BLaER1 (cell line): ENCODE data around the gene MMEL1.
A peak's percentile ranks its signal among the peaks of the same experiment; 100 is the strongest.
"Not testable (repeated sequence)": the region's sequence is repeated elsewhere in the genome, so short reads cannot be mapped to it uniquely, and the experiment has no call there.

ENCODE experiments used
- H3K27ac ChIP-seq: shearing (Covaris generic); formaldehyde crosslinking; 2 replicates; pipeline ENCODE4 v1.8.1; 2022
- H3K27me3 ChIP-seq: shearing (Covaris generic); formaldehyde crosslinking; 2 replicates; pipeline ENCODE4 v1.8.1; 2022
- H3K36me3 ChIP-seq: shearing (Covaris generic); formaldehyde crosslinking; 2 replicates; pipeline ENCODE4 v1.8.1; 2022
- H3K4me1 ChIP-seq: shearing (Covaris generic); formaldehyde crosslinking; 2 replicates; pipeline ENCODE4 v1.8.1; 2022
- H3K4me2 ChIP-seq: shearing (Covaris generic); formaldehyde crosslinking; 2 replicates; pipeline ENCODE4 v1.8.1; 2022
- H3K4me3 ChIP-seq: shearing (Covaris generic); formaldehyde crosslinking; 2 replicates; pipeline ENCODE4 v1.8.1; 2022
- H3K9ac ChIP-seq: shearing (Covaris generic); formaldehyde crosslinking; 2 replicates; pipeline ENCODE4 v1.8.1; 2022
- H3K9me3 ChIP-seq: shearing (Covaris generic); formaldehyde crosslinking; 2 replicates; pipeline ENCODE4 v1.8.1; 2022
- H4K20me1 ChIP-seq: shearing (Covaris generic); formaldehyde crosslinking; 2 replicates; pipeline ENCODE4 v1.8.1; 2022
- Cebpa-rat ChIP-seq: shearing (Covaris generic); IDR thresholded peaks from 2 replicates; pipeline ENCODE4 v1.8.1; 2022

The MMEL1 gene

GRCh38 chr1:2557482-2558400 is 75.1 kb downstream of the MMEL1 start:
- no peak for TF ChIP-seq Cebpa-rat
- H3K9ac ChIP-seq, result peak overlapping the region; percentile 85; the same call in 1 of the 2 replicates
- H3K4me3 ChIP-seq, result peak overlapping the region; percentile 66
- no peaks in the 10 kb centered on the region for H3K36me3 ChIP-seq
- no peaks in the 10 kb centered on the region for H4K20me1 ChIP-seq
- H3K4me2 ChIP-seq, result peak overlapping the region; percentile 99
- peaks cover 89% of the 10 kb centered on the region for H3K4me1 ChIP-seq
- H3K27me3 ChIP-seq, result no peaks in the 10 kb centered on the region
- H3K9me3 ChIP-seq, result no peaks in the 10 kb centered on the region
- peak overlapping the region; percentile 92; the same call in 1 of the 2 replicates for H3K27ac ChIP-seq

GRCh38 chr1:2556678-2557481 is 75.9 kb downstream of the MMEL1 start:
- no peak for TF ChIP-seq Cebpa-rat
- Histone ChIP-seq H3K9me3 (no peaks in the 10 kb centered on the region), H3K9ac (peak overlapping the region; percentile 85), H3K36me3 (no peaks in the 10 kb centered on the region), H4K20me1 (no peaks in the 10 kb centered on the region), H3K4me1 (peaks cover 89% of the 10 kb centered on the region), H3K4me3 (peak overlapping the region; percentile 66), H3K27me3 (no peaks in the 10 kb centered on the region), H3K4me2 (peak overlapping the region; percentile 99), H3K27ac (peak overlapping the region; percentile 92)

GRCh38 chr1:2556277-2556677 is 76.5 kb downstream of the MMEL1 start, which contains the start of gene TNFRSF14:
TNFRSF14 (plus strand) TSS chr1:2556371; CDS start chr1:2556665, 294 bp downstream.
- no peak for TF ChIP-seq Cebpa-rat

GRCh38 chr1:2555634-2556276 is 77.1 kb downstream of the MMEL1 start:
- Histone ChIP-seq H3K9me3 (no peaks in the 10 kb centered on the region), H3K27ac (peak overlapping the region; percentile 92), H3K4me1 (peaks cover 89% of the 10 kb centered on the region), H3K4me2 (peak overlapping the region; percentile 99), H3K4me3 (peak overlapping the region; percentile 66), H3K36me3 (no peaks in the 10 kb centered on the region), H3K27me3 (no peaks in the 10 kb centered on the region), H3K9ac (peak overlapping the region; percentile 85), H4K20me1 (no peaks in the 10 kb centered on the region)
- no peak for TF ChIP-seq Cebpa-rat

More at GRCh38 chr1:2556277-2556677, 76.5 kb downstream of the MMEL1 start, which contains the start of gene TNFRSF14:
- peak within 1 kb of the TSS; percentile 85 for H3K9ac ChIP-seq
- peak within 1 kb of the TSS; percentile 99 for H3K4me2 ChIP-seq
- H4K20me1 ChIP-seq, result no peaks in the 10 kb centered on the region
- no peaks in the 10 kb centered on the region for H3K9me3 ChIP-seq
- peaks cover 89% of the 10 kb centered on the region for H3K4me1 ChIP-seq
- peak within 1 kb of the TSS; percentile 92 for H3K27ac ChIP-seq
- no peaks in the 10 kb centered on the region for H3K27me3 ChIP-seq
- peak within 1 kb of the TSS; percentile 66 for H3K4me3 ChIP-seq
- H3K36me3 ChIP-seq, result no peaks in the 10 kb centered on the region

GRCh38 chr1:2554621-2555387 is 78.0 kb downstream of the MMEL1 start:
- H3K9ac ChIP-seq, result peak overlapping the region; percentile 8; the same call in 1 of the 2 replicates
- peak overlapping the region; percentile 99 for H3K4me2 ChIP-seq

GRCh38 chr1:2553871-2554620 is 78.8 kb downstream of the MMEL1 start:
- no peaks in the 10 kb centered on the region for H3K9me3 ChIP-seq
- TF ChIP-seq Cebpa-rat, result no peak
- H3K4me2 ChIP-seq, result peak overlapping the region; percentile 99
- H3K36me3 ChIP-seq, result no peaks in the 10 kb centered on the region
- no peaks in the 10 kb centered on the region for H3K27me3 ChIP-seq
- H3K9ac ChIP-seq, result peak overlapping the region; percentile 8; the same call in 1 of the 2 replicates
- H4K20me1 ChIP-seq, result no peaks in the 10 kb centered on the region
- peaks cover 92% of the 10 kb centered on the region for H3K4me1 ChIP-seq
- no peak overlapping the region; the same call in 1 of the 2 replicates for H3K4me3 ChIP-seq
- H3K27ac ChIP-seq, result no peak overlapping the region

More at GRCh38 chr1:2554621-2555387, 78.0 kb downstream of the MMEL1 start:
- no peaks in the 10 kb centered on the region for H3K36me3 ChIP-seq
- H3K9me3 ChIP-seq, result no peaks in the 10 kb centered on the region
- TF ChIP-seq Cebpa-rat, result no peak
- H3K27me3 ChIP-seq, result no peaks in the 10 kb centered on the region
- peaks cover 89% of the 10 kb centered on the region for H3K4me1 ChIP-seq
- no peaks in the 10 kb centered on the region for H4K20me1 ChIP-seq
- peak overlapping the region; percentile 30; the same call in 1 of the 2 replicates for H3K27ac ChIP-seq
- H3K4me3 ChIP-seq, result no peak overlapping the region; the same call in 1 of the 2 replicates

GRCh38 chr1:2553076-2553475 is 79.7 kb downstream of the MMEL1 start:
- not testable (repeated sequence) for H3K9me3 ChIP-seq, H3K27ac ChIP-seq, H3K36me3 ChIP-seq, H3K4me2 ChIP-seq, H3K9ac ChIP-seq, H4K20me1 ChIP-seq, H3K27me3 ChIP-seq, H3K4me3 ChIP-seq
- peaks cover 90% of the 10 kb centered on the region for H3K4me1 ChIP-seq

- no peaks in the 10 kb centered on the region for H3K9me3 ChIP-seq
- no peak overlapping the region for H3K27ac ChIP-seq
- no peak overlapping the region for H3K9ac ChIP-seq
- peak overlapping the region; percentile 88 for H3K4me2 ChIP-seq
- no peak for TF ChIP-seq Cebpa-rat
- no peaks in the 10 kb centered on the region for H4K20me1 ChIP-seq
- no peaks in the 10 kb centered on the region for H3K27me3 ChIP-seq
- H3K4me3 ChIP-seq, result no peak overlapping the region
- H3K36me3 ChIP-seq, result no peaks in the 10 kb centered on the region
- peaks cover 90% of the 10 kb centered on the region for H3K4me1 ChIP-seq
Measured at GRCh38 chr1:2552189-2552588, 80.6 kb downstream of the MMEL1 start.

GRCh38 chr1:2551544-2551943 is 81.3 kb downstream of the MMEL1 start:
- H3K9ac ChIP-seq, H3K36me3 ChIP-seq, H3K4me3 ChIP-seq, H3K9me3 ChIP-seq, H3K27me3 ChIP-seq, H4K20me1 ChIP-seq: not testable (repeated sequence)
- Histone ChIP-seq H3K4me1 (peaks cover 90% of the 10 kb centered on the region), H3K27ac (peak overlapping the region; percentile 30; the same call in 1 of the 2 replicates), H3K4me2 (peak overlapping the region; percentile 88)

- not testable (repeated sequence) for H3K9ac ChIP-seq
- H3K4me2 ChIP-seq, result peak overlapping the region; percentile 88
Measured at GRCh38 chr1:2550309-2550861, 82.4 kb downstream of the MMEL1 start.

GRCh38 chr1:2549367-2550029 is 83.3 kb downstream of the MMEL1 start:
- Histone ChIP-seq H3K4me2 (peak overlapping the region; percentile 88), H3K4me3 (peak overlapping the region; percentile 67), H3K9ac (peak overlapping the region; percentile 72), H3K4me1 (peaks cover 90% of the 10 kb centered on the region), H3K27ac (peak overlapping the region; percentile 94)
- not testable (repeated sequence) for H3K9me3 ChIP-seq, H4K20me1 ChIP-seq, H3K27me3 ChIP-seq, H3K36me3 ChIP-seq

More at GRCh38 chr1:2550309-2550861, 82.4 kb downstream of the MMEL1 start:
- Histone ChIP-seq H3K4me1 (peaks cover 90% of the 10 kb centered on the region), H3K27ac (peak overlapping the region; percentile 46; the same call in 1 of the 2 replicates), H3K4me3 (0 out of 2 replicates have a peak overlapping the region, but pooled peaks have one; percentile 14)
- not testable (repeated sequence) for H3K27me3 ChIP-seq, H3K9me3 ChIP-seq, H3K36me3 ChIP-seq, H4K20me1 ChIP-seq
